Epithelial cell of prostate (primary cell): Measurements from ENCODE around the gene HDAC10.
A peak's percentile ranks its signal among the peaks of the same experiment; 100 is the strongest.
"Not testable (repeated sequence)": the region's sequence is repeated elsewhere in the genome, so short reads cannot be mapped to it uniquely, and the experiment has no call there.

Source experiments
- DNase-seq: peaks from one replicate; pipeline ENCODE4 v3.0.0-alpha.2; 2011; ENCODE audit warnings: low read depth, low spot score
- H3K27ac ChIP-seq: fragments of 450-650 bp; 2 replicates; pipeline ENCODE4 v1.5.1; 2017; ENCODE audit warnings: mild to moderate bottlenecking

HDAC10 gene

GRCh38 chr22:50285568-50286229 is 34.6 kb upstream of the HDAC10 start:
- no peak overlapping the region for H3K27ac ChIP-seq
- DNase-seq: no peak

DNA sequence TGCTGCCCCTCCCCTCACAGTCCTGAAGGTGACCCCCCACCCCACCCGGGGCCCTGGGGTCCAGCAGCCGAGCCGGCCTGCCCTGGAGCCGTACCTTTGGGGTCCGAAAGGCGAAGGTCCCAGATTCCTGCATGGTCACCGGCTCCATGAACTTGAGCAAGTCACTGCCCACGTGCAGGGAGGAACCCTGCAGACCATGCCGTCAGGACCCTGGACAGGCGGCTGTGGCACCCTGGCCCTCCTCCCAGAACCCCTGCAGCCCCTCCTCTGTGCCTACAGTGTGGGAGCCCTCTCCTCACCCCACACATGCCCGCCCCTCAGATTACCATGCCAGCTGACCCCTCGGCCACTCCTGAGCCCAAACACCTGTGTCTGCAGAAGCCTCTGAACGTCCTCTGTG is 33.4 kb upstream of the HDAC10 start:
- DNase-seq: no peak
- H3K27ac ChIP-seq: no peak overlapping the region

DNA sequence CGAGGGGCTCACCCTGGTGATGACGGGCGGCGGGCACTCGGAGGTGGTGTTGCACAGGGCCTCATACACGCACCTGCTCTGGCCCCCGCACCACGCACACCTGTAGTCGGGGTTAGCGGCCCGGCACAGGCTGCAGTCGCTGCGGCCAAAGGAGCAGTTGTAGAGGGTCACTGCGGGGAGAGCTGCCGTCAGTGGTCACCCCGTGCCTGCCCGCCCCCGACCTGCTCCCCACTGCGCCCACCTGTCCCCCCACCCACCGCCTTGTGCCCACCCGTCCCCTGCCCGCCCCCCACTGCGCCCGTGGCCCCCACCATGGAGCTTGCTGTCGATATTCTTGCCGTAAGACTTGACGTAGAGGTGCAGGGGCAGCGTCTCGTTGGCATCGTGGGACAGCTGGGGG is 32.8 kb upstream of the HDAC10 start:
- no peak overlapping the region for H3K27ac ChIP-seq
- no peak for DNase-seq

DNA sequence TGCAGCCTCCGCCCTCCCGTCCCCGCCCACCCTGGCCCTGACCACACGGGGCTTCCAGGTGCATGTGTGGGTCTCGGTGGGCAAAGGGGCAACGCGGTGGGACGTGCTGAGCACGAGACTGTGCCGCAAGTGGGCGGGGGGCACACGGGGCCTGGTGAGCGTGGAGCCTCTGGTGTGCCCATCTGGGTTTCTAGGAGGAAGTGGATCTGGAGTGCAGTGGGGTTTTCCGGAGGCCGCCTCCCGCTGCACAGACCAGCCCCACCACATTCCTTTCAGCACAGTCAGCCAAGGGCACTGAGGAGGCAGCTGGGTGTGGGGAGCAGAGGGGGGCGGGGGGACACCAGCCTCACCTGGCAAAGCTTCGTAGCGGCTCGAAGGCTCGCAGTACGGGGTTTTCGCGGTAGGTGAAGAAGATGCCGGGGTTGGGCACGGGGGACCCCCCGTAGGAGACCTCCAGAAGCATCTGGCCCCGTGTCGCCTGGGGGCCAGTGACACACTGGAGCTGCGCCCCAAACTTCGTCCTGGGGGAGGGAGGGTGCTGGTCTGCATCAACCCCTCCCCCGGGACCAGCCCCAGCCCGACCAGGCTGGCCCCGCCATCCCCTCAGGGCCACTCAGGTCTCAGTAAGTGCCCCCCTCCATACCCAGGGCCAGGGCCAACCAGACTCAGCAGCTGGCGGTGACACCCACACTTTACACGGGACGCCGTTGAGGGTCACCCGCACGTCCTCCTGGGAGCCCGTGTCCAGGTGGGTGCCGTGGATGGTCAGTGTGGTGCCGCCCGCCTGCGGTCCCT is 31.5 kb upstream of the HDAC10 start:
- DNase-seq: peak; percentile 85

GRCh38 chr22:50281957-50282356 is 30.9 kb upstream of the HDAC10 start:
- peak overlapping the region; percentile 75 for H3K27ac ChIP-seq
- DNase-seq: no peak

More for the DNA sequence above, 31.5 kb upstream of the HDAC10 start:
- H3K27ac ChIP-seq: peak overlapping the region; percentile 75

DNA sequence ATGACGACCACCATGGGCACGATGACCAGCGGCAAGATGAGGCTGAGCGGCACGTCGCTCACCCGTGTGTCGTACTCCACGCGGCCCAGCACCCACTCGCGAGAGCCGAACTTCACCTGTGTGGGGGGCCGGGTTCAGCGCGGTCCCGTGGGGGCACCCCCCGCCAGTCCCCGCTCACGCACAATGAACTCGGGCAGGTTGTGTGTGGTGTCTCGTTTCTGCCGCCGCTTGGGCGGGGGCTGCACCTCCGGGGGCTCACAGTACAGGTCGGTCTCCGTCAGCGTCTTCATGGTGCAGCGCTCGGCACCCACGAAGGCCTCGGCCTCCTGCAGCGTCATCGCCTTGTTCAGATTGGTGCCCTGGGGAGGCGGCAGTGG is 30.3 kb upstream of the HDAC10 start:
- no peak for DNase-seq
- peak overlapping the region; percentile 75 for H3K27ac ChIP-seq

DNA sequence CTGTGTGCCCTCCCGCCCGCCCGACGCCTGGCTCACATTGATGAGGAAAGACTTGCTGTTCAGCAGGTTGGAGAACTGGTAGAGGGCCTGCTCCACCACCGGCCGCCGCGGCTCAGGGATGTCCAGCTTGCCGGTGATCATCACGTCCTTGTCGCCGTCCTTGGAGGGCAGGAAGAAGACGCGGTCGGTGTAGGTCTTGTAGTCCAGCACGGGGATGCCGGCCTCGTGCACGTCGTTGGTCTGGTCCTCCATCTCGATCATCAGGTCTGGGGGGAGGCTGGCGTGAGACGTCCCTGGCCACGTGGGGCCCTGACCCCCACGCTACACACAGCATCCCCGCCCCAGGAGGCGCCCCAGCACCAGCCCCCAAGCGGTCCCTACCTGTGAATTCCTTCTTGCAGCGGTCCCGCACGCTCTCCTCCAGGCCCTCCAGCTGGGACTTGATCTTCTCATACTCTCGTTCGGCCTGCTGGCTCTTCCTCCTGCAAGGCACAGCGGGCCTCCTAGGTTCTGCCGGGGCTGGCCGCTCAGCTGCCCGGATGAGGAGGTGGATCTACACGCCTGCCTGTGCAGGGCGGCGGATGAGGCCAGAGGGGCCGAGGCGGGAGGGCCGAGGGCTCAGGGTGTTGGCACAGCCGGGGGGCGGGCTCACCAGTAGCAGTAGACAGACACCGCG is 29.8 kb upstream of the HDAC10 start:
- no peak for DNase-seq
- H3K27ac ChIP-seq: no peak overlapping the region

- no peak for DNase-seq
- H3K27ac ChIP-seq: no peak overlapping the region
These were observed 29.1 kb upstream of the HDAC10 start for GRCh38 chr22:50280022-50280707.

DNA sequence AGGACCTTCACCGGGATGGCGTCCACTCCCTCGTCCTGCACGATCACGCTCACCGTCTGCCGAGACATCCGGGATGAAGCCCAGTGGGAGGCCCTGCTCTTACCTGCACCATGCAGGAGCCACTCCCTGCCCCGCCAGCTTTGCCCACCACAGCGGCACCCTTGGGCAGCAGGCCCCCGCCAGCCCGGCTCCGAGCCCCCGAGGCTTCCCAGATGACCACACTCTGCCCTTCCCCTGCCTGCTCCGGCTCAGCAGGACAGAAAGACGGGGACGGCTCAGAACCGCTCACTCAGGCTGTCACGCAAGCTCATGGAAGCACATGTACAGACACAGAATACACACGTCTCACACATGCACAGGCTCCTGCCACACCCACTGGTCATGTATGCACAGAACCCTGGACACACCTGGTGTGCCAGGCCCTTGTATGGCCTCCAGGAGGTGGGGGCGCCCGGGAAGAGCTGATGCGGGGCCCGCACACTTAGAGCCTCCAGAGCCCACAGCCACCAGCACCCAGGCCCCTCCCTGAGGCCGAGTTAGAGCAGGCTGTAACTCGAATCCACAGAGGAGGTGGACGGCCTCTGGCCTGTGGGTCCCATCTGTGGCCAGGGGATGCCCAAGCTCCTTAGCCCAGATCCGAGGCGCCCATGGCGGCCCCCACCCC is 28.0 kb upstream of the HDAC10 start:
- no peak for DNase-seq

DNA sequence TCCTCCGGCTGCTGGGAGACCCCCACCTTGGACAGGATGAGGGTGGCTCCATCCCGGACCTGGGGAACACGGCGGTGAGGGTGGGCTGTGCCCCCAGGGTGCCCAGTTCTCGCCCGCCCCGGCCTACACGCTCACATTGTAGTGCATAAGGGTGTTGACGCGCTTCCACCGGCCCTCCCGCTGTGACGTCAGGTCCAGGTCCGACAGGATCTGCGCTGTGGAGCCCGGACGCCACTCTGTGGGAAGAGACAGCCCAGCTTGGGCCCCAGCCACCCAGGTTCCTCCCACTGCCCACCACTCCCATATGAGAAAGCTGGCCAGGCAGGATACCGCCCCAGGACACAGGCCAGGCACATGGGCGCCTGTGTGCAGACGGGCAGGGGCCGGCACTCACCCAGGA is 27.4 kb upstream of the HDAC10 start:
- no peak overlapping the region for H3K27ac ChIP-seq
- no peak for DNase-seq

More for the DNA sequence above, 28.0 kb upstream of the HDAC10 start:
- no peak overlapping the region for H3K27ac ChIP-seq

DNA sequence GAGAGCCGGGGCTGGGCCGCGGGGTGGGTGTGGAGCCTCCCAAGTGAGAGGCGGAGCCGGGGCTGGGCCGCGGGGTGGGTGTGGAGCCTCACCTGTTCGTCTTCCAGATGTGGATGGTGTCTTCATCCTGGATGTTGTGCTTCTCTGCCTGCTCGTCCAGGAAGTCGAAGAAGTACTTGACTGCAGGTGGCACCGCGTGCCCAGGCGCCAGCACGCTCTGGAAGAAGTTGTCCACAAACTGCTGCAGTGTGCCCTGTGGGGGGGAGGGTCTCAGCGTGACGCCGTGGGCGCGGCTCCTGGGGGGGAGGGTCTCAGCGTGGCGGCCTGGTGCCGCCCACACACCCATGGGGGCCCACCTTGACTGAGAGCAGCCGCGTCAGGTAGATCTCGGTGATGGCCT is 26.7 kb upstream of the HDAC10 start:
- DNase-seq: no peak
- H3K27ac ChIP-seq: no peak overlapping the region

- DNase-seq: no peak
- no peak overlapping the region for H3K27ac ChIP-seq
These were observed 25.1 kb upstream of the HDAC10 start for GRCh38 chr22:50276143-50276542.

DNA sequence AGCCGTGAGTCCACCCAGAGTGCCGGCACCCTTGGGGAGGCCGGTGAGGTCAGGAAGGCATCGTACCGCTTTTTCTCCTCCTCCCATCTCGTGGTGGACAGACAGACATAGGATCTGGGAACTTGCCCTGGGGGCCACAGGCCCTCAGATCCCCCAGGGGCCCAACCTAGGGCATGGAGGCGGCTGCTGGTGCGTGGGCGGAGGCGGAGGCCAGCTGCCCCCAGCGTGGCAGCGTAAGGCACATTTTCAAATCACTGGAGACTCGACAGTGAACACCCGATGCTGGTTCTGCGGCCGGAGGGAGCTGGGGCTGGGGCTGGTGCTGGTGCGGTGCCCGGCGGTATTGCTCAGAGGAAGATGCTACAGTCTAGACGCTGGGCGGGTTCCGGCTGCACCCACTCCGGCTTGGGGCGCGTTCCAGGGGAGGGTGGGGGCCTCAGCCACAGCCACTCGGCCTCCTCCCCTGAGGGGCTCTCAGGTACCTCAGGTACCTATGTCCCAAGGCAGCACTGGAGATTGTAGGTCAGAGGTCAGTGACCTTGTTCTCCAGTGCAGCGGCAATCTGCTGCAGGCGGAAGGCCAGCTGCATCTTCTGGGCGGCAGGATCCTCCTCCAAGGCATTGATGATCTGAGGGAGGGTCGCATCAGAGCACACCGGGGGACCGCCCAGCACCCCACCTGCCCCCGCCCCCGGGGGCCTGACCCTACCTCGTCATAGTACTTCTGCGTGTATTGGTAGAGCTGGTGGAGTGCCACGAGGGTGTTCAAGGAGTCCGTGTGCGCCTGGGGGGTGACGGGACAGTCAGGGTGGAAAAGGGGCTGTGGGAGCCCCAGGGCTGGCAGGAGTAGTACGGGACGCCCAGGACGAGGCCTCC is 24.4 kb upstream of the HDAC10 start:
- no peak overlapping the region for H3K27ac ChIP-seq
- no peak for DNase-seq

GRCh38 chr22:50274771-50275170 is 23.7 kb upstream of the HDAC10 start:
- DNase-seq: no peak
- no peak overlapping the region for H3K27ac ChIP-seq

DNA sequence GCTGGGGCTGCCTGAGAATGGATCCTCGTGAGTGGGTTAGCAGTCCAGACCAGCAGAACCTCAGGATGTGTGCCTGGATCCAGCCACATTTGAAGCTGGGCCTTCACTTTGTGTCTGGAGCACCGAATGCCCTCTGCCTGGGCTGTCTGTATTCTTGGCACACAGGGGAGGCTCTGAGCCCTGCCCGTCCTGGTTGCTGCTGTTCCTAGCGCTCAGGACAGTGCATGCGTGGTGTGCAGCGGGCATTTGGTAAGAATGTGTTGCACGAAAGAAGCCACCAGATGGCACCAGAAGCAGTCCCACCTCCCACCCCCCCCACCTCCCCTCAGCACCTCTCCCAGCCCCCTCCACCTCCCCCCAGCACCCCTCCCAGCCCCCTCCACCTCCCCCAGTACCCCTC is 23.2 kb upstream of the HDAC10 start:
- H3K27ac ChIP-seq: no peak overlapping the region
- no peak for DNase-seq

GRCh38 chr22:50273781-50274180 is 22.7 kb upstream of the HDAC10 start:
- not testable (repeated sequence) for DNase-seq, H3K27ac ChIP-seq

DNA sequence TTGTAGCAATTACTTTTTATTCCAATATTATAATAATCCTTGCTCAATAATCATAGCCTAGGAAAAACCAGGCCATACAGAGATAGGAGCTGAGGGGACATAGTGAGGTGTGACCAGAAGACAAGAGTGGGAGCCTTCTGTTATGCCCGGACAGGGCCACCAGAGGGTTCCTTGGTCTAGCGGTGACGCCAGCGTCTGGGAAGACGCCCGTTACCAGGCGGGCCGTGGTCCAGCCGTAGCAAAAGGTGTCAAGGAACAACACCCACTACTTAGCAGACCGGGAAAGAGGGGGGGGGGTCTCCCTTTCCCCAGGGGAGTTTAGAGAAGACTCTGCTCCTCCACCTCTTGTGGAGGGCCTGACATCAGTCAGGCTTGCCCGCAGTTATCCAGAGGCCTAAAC is 22.3 kb upstream of the HDAC10 start:
- not testable (repeated sequence) for H3K27ac ChIP-seq, DNase-seq

DNA sequence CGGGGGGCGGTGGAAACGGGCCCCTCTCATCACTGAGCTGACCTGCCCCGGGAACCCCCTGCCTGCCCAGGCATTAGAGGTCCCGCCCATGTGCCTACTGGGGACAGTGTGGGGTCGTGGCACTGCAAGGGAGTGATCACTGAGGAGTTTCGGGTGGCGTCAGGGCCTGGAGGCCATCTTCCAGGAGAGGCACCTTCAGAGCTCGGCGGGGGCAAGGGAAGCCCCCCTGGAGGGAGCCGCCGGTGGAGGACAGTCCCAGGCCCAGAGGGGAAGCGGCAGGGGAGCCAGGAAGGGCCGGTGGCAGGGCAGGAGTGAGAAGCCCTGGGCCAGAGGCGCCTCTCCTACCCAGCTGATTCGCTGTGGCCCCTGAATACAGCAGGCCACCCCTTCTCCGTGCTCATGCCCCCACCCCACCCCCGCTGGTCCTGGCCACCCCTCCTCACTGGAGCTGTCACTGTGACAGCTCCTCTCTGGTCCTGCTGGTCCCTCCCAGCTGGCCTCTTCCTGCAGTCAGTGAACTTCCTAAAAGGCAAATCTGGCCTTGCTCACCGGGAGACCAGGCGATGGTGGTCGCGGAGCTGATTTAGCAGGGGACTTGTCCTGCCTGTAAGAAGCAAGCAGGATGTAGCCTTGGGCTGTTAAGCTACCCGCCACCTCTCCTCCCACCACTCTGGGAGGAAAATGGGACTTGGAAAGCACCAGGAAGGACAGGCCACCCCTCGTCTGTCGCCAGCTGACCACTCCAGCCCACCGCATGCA is 21.2 kb upstream of the HDAC10 start:
- no peak overlapping the region for H3K27ac ChIP-seq
- DNase-seq: no peak
